ENCODE results near the gene RAPGEF3. TPM values are rescaled to one million over a fixed set of nuclear protein-coding genes. Genes with fewer than 3 reads are reported as not detected.

The RAPGEF3 gene
- total and polyA plus RNA-seq, 8 donors = 10.8 to 28.9 (median 16.5) TPM

DNA sequence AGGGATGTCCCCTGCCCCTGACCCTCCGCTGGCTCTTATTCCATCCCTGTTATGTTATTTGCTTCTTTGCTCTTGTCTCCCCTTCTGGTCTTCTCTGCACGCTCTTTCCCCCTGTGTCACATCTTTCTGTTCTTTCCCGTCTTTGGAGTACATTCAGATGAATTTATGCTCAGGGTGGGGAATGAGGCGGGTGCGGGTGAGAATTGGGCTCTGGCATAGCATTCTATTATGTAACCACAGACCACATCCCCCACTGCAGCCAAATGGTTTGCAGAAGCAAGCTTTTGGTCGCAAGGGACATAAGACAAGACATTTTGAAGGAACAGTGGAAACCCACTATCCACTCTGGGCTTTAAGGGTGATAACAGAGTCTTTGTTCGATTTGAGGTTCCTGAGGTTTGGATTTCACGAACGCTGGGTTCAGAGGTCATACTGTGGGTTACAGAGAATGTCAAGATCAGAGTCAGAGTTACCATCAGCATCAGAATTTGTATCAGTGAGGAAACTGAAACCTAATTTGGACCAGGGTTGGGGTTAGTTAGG lies 37.2 kb downstream of the RAPGEF3 start:
- DNase-seq = no peak
- Histone ChIP-seq H3K4me3 (no peak overlapping the region), H3K36me3 (no peaks in the 10 kb centered on the region), H3K9me3 (no peaks in the 10 kb centered on the region), H3K4me1 (peaks cover 9 to 18% of the 10 kb centered on the region in 2 donors), H3K27ac (no peak overlapping the region), H3K27me3 (no peaks in the 10 kb centered on the region)
- intact Hi-C loops (cut with DNase I) = no loop called here
- no peak for TF ChIP-seq CTCF (IDR thresholded peaks at IDR 0.05)
- ATAC-seq = no peak

- Histone ChIP-seq H3K27me3 (no peaks in the 10 kb centered on the region), H3K4me3 (no peak overlapping the region), H3K4me1 (peaks cover 19 to 36% of the 10 kb centered on the region in 2 donors), H3K27ac (peak overlapping the region; percentile 79 to 81), H3K36me3 (no peaks in the 10 kb centered on the region), H3K9me3 (no peaks in the 10 kb centered on the region)
- no peak for TF ChIP-seq CTCF (IDR thresholded peaks at IDR 0.05)
- DNase-seq = no peak
- intact Hi-C loops (cut with DNase I) = loop anchor here in 1 of 2 donors (5.0 kb wide), 1 partner anchor 59 kb away; no protein-coding TSS in a partner anchor
- no peak for ATAC-seq
These were observed 40.1 kb downstream of the RAPGEF3 start for GRCh38 chr12:47718531-47718930.

- intact Hi-C loops (cut with DNase I) = loop anchor here in 1 of 2 donors (5.0 kb wide), 1 partner anchor 60 kb away; no protein-coding TSS in a partner anchor
- ATAC-seq = peak; percentile 95
These were observed 41.1 kb downstream of the RAPGEF3 start for GRCh38 chr12:47717443-47718193.

DNA sequence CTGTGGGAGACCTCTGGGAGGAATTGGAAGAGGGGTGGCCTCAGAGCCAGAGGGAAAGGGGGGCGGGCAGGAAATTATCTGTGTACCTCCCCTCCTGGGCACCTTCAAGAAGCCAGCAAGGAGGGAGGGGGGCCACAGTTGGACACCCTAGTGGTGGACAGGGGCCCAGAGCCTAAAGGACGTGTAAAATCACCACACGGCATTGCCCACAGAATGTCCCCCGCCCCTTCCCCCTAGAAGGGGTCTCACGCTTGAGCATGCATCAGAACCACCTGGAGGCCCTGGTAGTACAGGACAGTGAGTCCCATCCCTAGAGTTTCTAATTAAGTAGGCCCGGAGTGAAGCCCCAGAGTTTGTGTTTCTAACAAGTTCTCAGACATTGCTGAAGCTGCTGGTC lies 41.6 kb downstream of the RAPGEF3 start:
- no peak for TF ChIP-seq CTCF (IDR thresholded peaks at IDR 0.05)
- peak overlapping the region; percentile 79 to 81 for H3K27ac ChIP-seq
- no peak overlapping the region for H3K4me3 ChIP-seq
- intact Hi-C loops (cut with DNase I) = loop anchor here in 1 of 2 donors (5.0 kb wide), 1 partner anchor 60 kb away; no protein-coding TSS in a partner anchor
- no peak for ATAC-seq
- H3K9me3 ChIP-seq = no peaks in the 10 kb centered on the region
- no peaks in the 10 kb centered on the region for H3K27me3 ChIP-seq
- peaks cover 19 to 36% of the 10 kb centered on the region in 2 donors for H3K4me1 ChIP-seq
- no peak for DNase-seq
- no peaks in the 10 kb centered on the region for H3K36me3 ChIP-seq

More at GRCh38 chr12:47717443-47718193, 41.1 kb downstream of the RAPGEF3 start:
- no peaks in the 10 kb centered on the region for H3K27me3 ChIP-seq
- TF ChIP-seq CTCF (IDR thresholded peaks at IDR 0.05) = peak; percentile 71 to 74
- H3K4me1 ChIP-seq = peaks cover 19 to 36% of the 10 kb centered on the region in 2 donors
- H3K9me3 ChIP-seq = no peaks in the 10 kb centered on the region
- H3K4me3 ChIP-seq = no peak overlapping the region
- no peaks in the 10 kb centered on the region for H3K36me3 ChIP-seq
- DNase-seq = peak; percentile 67 to 90 (median 76)
- peak overlapping the region; percentile 79 to 81 for H3K27ac ChIP-seq

DNA sequence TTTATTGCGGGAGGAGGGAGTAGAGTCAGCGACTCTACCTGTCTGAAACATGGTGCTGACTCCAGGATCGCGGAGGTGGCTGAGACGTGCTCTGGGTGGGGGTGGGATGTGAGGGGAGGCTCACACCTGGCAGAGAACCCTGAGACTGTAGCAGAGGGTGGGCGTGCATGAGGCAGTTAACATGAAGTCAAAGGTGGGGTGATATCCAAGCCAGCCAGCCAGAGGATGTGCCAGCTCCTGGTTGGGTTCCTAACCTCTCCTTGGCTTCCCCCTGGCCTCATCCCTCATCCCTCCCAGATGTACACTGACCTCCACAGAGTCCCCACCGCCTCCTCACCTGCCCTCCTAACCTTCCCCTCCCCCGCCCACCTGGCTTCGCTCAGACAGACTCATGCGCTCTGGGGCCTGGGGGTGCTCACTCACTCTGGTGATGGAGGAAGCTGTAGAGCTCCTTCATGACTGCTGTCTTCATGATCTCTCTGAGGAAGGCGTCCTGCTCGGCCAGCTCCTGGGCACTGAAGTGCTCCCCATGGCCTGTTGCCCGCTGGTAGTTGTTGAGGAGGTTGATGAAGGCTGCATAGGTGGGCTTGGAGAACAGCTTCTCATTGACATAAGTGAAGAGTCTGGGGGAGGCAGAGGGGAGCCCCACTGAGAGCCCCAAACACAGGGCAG lies 42.7 kb downstream of the RAPGEF3 start:
- Histone ChIP-seq H3K27me3 (no peaks in the 10 kb centered on the region), H3K36me3 (no peaks in the 10 kb centered on the region), H3K9me3 (no peaks in the 10 kb centered on the region), H3K4me1 (peaks cover 19 to 36% of the 10 kb centered on the region in 2 donors), H3K4me3 (no peak overlapping the region), H3K27ac (peak overlapping the region in 1 of 2 donors; percentile 79)
- TF ChIP-seq CTCF (IDR thresholded peaks at IDR 0.05) = no peak
- DNase-seq (no peak), ATAC-seq (no peak)
- intact Hi-C loops (cut with DNase I) = loop anchor here in 1 of 2 donors (2.0 to 5.0 kb wide), 2 partner anchors 61 to 123 kb away; no protein-coding TSS in a partner anchor
